Muscle layer of duodenum (tissue), 2 donors: ENCODE measurements around the gene CABCOCO1.

Experiments used
- H3K27ac ChIP-seq: one replicate; pipeline ENCODE4 v1.7.0; 2013; ENCODE audit warnings: mild to moderate bottlenecking, low read length
- H3K27me3 ChIP-seq: one replicate; pipeline ENCODE4 v1.7.0; 2013; ENCODE audit warnings: low read depth, mild to moderate bottlenecking, control low read depth, low read length
- H3K36me3 ChIP-seq, 2 donors: one replicate each; pipeline ENCODE4 v1.7.0; 2013; ENCODE audit warnings: low read length in 2 of 2, control low read depth in 1 of 2, mild to moderate bottlenecking in 1 of 2; ENCODE audit not compliant: insufficient read depth in 2 of 2, control insufficient read depth in 1 of 2
- H3K4me1 ChIP-seq, 2 donors: one replicate each; pipeline ENCODE4 v1.7.0; 2013; ENCODE audit warnings: low read length in 2 of 2, mild to moderate bottlenecking in 2 of 2, control low read depth in 1 of 2, moderate library complexity in 1 of 2; ENCODE audit not compliant: insufficient read depth in 2 of 2, control insufficient read depth in 1 of 2
- H3K4me3 ChIP-seq, 2 donors: one replicate each; pipeline ENCODE4 v1.7.0; 2013; ENCODE audit warnings: low read length in 2 of 2, low read depth in 1 of 2, mild to moderate bottlenecking in 1 of 2
- H3K9me3 ChIP-seq, 2 donors: one replicate each; pipeline ENCODE4 v1.7.0; 2013; ENCODE audit warnings: low read length in 2 of 2, control low read depth in 1 of 2, mild to moderate bottlenecking in 1 of 2; ENCODE audit not compliant: control insufficient read depth in 1 of 2
- donor health status: healthy.

Gene CABCOCO1

DNA sequence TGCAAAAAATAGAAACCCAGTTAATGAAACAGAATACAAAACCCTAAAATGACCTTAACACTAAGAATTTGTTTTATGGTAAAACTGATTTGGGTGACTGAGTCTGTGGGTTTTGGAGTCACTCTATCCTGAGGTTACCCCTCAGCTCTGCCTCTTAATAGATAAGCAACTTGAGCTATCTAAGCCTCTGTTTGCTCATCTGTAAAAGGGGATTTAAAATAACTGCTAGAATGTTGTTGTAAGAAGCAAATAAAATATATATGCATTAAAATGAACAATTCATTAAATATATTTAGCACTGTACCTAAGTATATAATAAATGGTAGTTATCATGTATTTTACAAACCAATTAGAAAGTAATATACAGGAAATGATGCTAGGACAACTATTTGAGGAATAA, 115.4 kb downstream of the CABCOCO1 start:
- H3K36me3 ChIP-seq: no peaks in the 10 kb centered on the region
- H3K4me3 ChIP-seq: no peak overlapping the region
- H3K27me3 ChIP-seq: no peaks in the 10 kb centered on the region
- no peaks in the 10 kb centered on the region for H3K9me3 ChIP-seq
- no peak overlapping the region for H3K27ac ChIP-seq
- H3K4me1 ChIP-seq: peaks cover 0 to 6% of the 10 kb centered on the region in 2 donors

- Histone ChIP-seq H3K4me3 (no peak overlapping the region), H3K27ac (peak overlapping the region; percentile 75), H3K9me3 (no peaks in the 10 kb centered on the region), H3K27me3 (no peaks in the 10 kb centered on the region), H3K36me3 (no peaks in the 10 kb centered on the region), H3K4me1 (peaks cover 0 to 6% of the 10 kb centered on the region in 2 donors)
Observed at GRCh38 chr10:61779276-61779675, 116.5 kb downstream of the CABCOCO1 start.

GRCh38 chr10:61779950-61780659, 117.4 kb downstream of the CABCOCO1 start:
- H3K27me3 ChIP-seq: no peaks in the 10 kb centered on the region
- H3K9me3 ChIP-seq: no peaks in the 10 kb centered on the region
- no peaks in the 10 kb centered on the region for H3K36me3 ChIP-seq
- H3K4me3 ChIP-seq: no peak overlapping the region
- H3K4me1 ChIP-seq: peaks cover 0 to 6% of the 10 kb centered on the region in 2 donors
- peak overlapping the region; percentile 75 for H3K27ac ChIP-seq

DNA sequence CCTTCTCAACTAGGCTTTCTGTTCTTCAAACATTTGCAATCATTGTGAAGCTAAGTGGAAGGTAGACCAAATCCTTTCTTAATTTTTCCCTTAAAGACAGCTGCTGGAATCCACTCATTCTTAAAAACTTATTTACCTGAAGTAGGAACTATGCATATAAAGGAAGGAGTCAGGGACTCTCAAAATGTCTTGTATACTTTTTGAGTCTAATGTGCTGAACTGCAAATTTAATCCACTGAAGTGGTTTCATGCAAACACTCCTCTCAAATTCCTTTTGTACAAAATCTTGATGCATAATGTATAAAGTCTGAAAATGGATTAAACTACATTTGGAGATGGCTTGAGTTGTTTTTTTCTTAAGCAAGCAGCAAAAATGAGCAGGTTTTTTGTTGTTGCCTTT, 118.0 kb downstream of the CABCOCO1 start:
- Histone ChIP-seq H3K9me3 (no peaks in the 10 kb centered on the region), H3K27me3 (no peaks in the 10 kb centered on the region), H3K4me3 (no peak overlapping the region), H3K36me3 (no peaks in the 10 kb centered on the region), H3K27ac (peak overlapping the region; percentile 75), H3K4me1 (peaks cover 0 to 6% of the 10 kb centered on the region in 2 donors)

- no peaks in the 10 kb centered on the region for H3K9me3 ChIP-seq
- no peaks in the 10 kb centered on the region for H3K36me3 ChIP-seq
- H3K4me3 ChIP-seq: no peak overlapping the region
- no peak overlapping the region for H3K27ac ChIP-seq
- H3K27me3 ChIP-seq: no peaks in the 10 kb centered on the region
- peaks cover 0 to 8% of the 10 kb centered on the region in 2 donors for H3K4me1 ChIP-seq
Observed at GRCh38 chr10:61781969-61782403, 119.3 kb downstream of the CABCOCO1 start.

DNA sequence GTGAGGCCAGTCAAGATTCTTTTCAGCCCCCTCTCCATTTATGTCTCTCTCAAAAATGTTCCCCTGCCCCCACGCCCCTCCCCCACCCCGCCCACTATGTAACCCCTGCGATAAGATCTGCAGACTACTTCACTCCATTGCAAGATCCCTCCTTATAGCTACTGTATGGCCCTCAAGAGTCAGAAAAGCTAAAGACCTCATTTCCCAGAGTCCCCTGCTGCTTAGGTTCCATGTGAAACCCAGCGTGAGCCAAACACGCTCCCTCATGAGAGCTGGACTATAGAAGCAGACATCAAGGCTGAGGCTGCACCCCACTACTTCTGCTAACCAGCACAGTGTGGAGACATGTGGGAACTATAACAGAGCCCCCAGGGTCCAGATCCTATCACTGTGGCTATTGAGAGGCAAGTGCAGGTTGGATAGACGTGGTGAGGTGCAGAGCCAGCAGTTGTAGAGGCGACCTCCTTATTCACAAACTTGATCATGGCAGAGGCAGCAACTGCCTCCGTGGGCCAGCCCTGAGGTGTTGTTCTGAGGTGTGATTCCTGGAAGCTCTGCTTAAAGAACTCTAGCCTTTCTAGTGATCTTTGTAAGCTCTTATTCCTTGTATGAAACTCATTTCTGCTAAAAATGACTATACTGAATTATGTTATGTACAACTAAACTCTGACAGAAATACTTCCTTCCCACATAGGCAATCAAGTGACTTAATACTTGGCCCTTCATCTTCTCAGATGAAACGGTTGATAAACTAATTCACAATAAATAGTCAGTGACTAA, 121.8 kb downstream of the CABCOCO1 start:
- H3K4me1 ChIP-seq: peaks cover 0 to 8% of the 10 kb centered on the region in 2 donors
- H3K9me3 ChIP-seq: no peaks in the 10 kb centered on the region
- H3K27me3 ChIP-seq: no peaks in the 10 kb centered on the region
- no peak overlapping the region for H3K27ac ChIP-seq
- no peak overlapping the region for H3K4me3 ChIP-seq
- H3K36me3 ChIP-seq: no peaks in the 10 kb centered on the region

GRCh38 chr10:61785473-61786105, 122.9 kb downstream of the CABCOCO1 start:
- Histone ChIP-seq H3K4me3 (no peak overlapping the region), H3K27ac (no peak overlapping the region), H3K9me3 (no peaks in the 10 kb centered on the region)

GRCh38 chr10:61786728-61787127, 124.0 kb downstream of the CABCOCO1 start:
- H3K4me3 ChIP-seq: no peak overlapping the region
- no peaks in the 10 kb centered on the region for H3K27me3 ChIP-seq

More at GRCh38 chr10:61785473-61786105, 122.9 kb downstream of the CABCOCO1 start:
- H3K36me3 ChIP-seq: no peaks in the 10 kb centered on the region
- no peaks in the 10 kb centered on the region for H3K27me3 ChIP-seq
- peaks cover 0 to 10% of the 10 kb centered on the region in 2 donors for H3K4me1 ChIP-seq

GRCh38 chr10:61787170-61787569, 124.4 kb downstream of the CABCOCO1 start:
- H3K27me3 ChIP-seq: no peaks in the 10 kb centered on the region
- H3K36me3 ChIP-seq: no peaks in the 10 kb centered on the region
- no peak overlapping the region for H3K4me3 ChIP-seq
- H3K9me3 ChIP-seq: no peaks in the 10 kb centered on the region
- peaks cover 0 to 17% of the 10 kb centered on the region in 2 donors for H3K4me1 ChIP-seq
- no peak overlapping the region for H3K27ac ChIP-seq

More at GRCh38 chr10:61786728-61787127, 124.0 kb downstream of the CABCOCO1 start:
- H3K4me1 ChIP-seq: peaks cover 0 to 17% of the 10 kb centered on the region in 2 donors
- no peaks in the 10 kb centered on the region for H3K36me3 ChIP-seq
- H3K9me3 ChIP-seq: no peaks in the 10 kb centered on the region
- peak overlapping the region; percentile 29 for H3K27ac ChIP-seq

- Histone ChIP-seq H3K4me1 (peaks cover 0 to 22% of the 10 kb centered on the region in 2 donors), H3K4me3 (no peak overlapping the region), H3K27ac (no peak overlapping the region), H3K9me3 (no peaks in the 10 kb centered on the region), H3K27me3 (no peaks in the 10 kb centered on the region), H3K36me3 (no peaks in the 10 kb centered on the region)
Observed at GRCh38 chr10:61789031-61789430, 126.3 kb downstream of the CABCOCO1 start.

DNA sequence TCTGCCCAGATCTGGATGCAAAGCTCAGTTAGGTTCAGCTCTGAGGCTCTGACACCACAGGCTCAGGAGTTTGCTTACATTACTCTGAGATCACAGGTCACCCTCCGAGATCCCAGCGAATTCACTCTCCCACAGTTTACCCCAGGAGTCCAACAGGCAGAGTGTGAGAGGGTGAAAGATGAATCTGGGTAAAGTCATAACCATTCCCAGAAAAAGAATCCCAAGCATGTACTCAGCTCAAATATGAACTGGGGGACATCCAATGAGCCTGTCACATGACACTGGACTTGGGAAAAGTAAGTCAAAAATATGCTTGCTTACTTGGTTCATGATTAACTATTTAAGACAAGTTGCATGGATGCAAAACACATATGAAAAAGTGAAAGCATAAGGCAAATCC, 128.5 kb downstream of the CABCOCO1 start:
- no peaks in the 10 kb centered on the region for H3K9me3 ChIP-seq
- peaks cover 0 to 33% of the 10 kb centered on the region in 2 donors for H3K4me1 ChIP-seq
- H3K27ac ChIP-seq: no peak overlapping the region
- no peak overlapping the region for H3K4me3 ChIP-seq
- H3K27me3 ChIP-seq: no peaks in the 10 kb centered on the region
- no peaks in the 10 kb centered on the region for H3K36me3 ChIP-seq
